Measurements from ENCODE around the gene SIPA1L3. TPM values are rescaled to one million over a fixed set of nuclear protein-coding genes. Genes with fewer than 3 reads are reported as not detected.
A peak's percentile ranks its signal among the peaks of the same experiment; 100 is the strongest.

The SIPA1L3 gene
- total RNA-seq, 2 donors from 2014 or later: 136 to 180 TPM

- DNase-seq (no peak), ATAC-seq (no peak)
- intact Hi-C loops (cut with DNase I, micrococcal nuclease): no loop called here
Observed at GRCh38 chr19:38009650-38010242, 102.7 kb downstream of the SIPA1L3 start.

GRCh38 chr19:38011426-38011825 is 104.4 kb downstream of the SIPA1L3 start:
- ATAC-seq (no peak), DNase-seq (no peak)
- intact Hi-C loops (cut with DNase I, micrococcal nuclease): no loop called here

GRCh38 chr19:38012290-38012689 is 105.3 kb downstream of the SIPA1L3 start:
- intact Hi-C loops (cut with DNase I, micrococcal nuclease): no loop called here
- DNase-seq: no peak
- no peak for ATAC-seq

GRCh38 chr19:38012944-38013343 is 105.9 kb downstream of the SIPA1L3 start:
- ATAC-seq (no peak), DNase-seq (no peak)
- intact Hi-C loops (cut with DNase I, micrococcal nuclease): no loop called here

- DNase-seq: no peak
- ATAC-seq: no peak
- intact Hi-C loops (cut with DNase I, micrococcal nuclease): no loop called here
Observed at GRCh38 chr19:38013913-38014580, 107.0 kb downstream of the SIPA1L3 start.

GRCh38 chr19:38015216-38015615 is 108.2 kb downstream of the SIPA1L3 start:
- intact Hi-C loops (cut with DNase I, micrococcal nuclease): no loop called here
- ATAC-seq: no peak

GRCh38 chr19:38015761-38016160 is 108.8 kb downstream of the SIPA1L3 start:
- DNase-seq (no peak), ATAC-seq (no peak)
- intact Hi-C loops (cut with DNase I, micrococcal nuclease): no loop called here

More at GRCh38 chr19:38015216-38015615, 108.2 kb downstream of the SIPA1L3 start:
- no peak for DNase-seq

GRCh38 chr19:38017401-38018151 is 110.6 kb downstream of the SIPA1L3 start:
- no peak for ATAC-seq
- no peak for DNase-seq
- intact Hi-C loops (cut with DNase I, micrococcal nuclease): no loop called here

GRCh38 chr19:38018694-38019395 is 111.8 kb downstream of the SIPA1L3 start:
- intact Hi-C loops (cut with DNase I, micrococcal nuclease): no loop called here
- DNase-seq (no peak), ATAC-seq (no peak)

- intact Hi-C loops (cut with DNase I, micrococcal nuclease): no loop called here
- DNase-seq: no peak
- no peak for ATAC-seq
Observed at GRCh38 chr19:38019396-38019724, 112.4 kb downstream of the SIPA1L3 start.

GRCh38 chr19:38020311-38020710 is 113.3 kb downstream of the SIPA1L3 start:
- ATAC-seq: no peak
- intact Hi-C loops (cut with DNase I, micrococcal nuclease): no loop called here

GRCh38 chr19:38021352-38021751 is 114.3 kb downstream of the SIPA1L3 start:
- DNase-seq (no peak), ATAC-seq (no peak)
- intact Hi-C loops (cut with DNase I, micrococcal nuclease): no loop called here

More at GRCh38 chr19:38020311-38020710, 113.3 kb downstream of the SIPA1L3 start:
- DNase-seq: no peak

GRCh38 chr19:38022791-38023670 is 116.0 kb downstream of the SIPA1L3 start:
- ATAC-seq (no peak), DNase-seq (no peak)
- intact Hi-C loops (cut with DNase I, micrococcal nuclease): no loop called here

- ATAC-seq: peak; percentile 85
- intact Hi-C loops (cut with DNase I, micrococcal nuclease): no loop called here
- no peak for DNase-seq
Observed at GRCh38 chr19:38023671-38024541, 116.9 kb downstream of the SIPA1L3 start.

GRCh38 chr19:38024992-38025908 is 118.2 kb downstream of the SIPA1L3 start:
- peak; percentile 39 for ATAC-seq
- intact Hi-C loops (cut with DNase I, micrococcal nuclease): no loop called here
- no peak for DNase-seq

GRCh38 chr19:38025909-38026307 is 118.9 kb downstream of the SIPA1L3 start:
- DNase-seq (no peak), ATAC-seq (no peak)
- intact Hi-C loops (cut with DNase I, micrococcal nuclease): no loop called here

Data from left colon (tissue), 2 donors.